ENCODE results near the gene MCF2.

DNA sequence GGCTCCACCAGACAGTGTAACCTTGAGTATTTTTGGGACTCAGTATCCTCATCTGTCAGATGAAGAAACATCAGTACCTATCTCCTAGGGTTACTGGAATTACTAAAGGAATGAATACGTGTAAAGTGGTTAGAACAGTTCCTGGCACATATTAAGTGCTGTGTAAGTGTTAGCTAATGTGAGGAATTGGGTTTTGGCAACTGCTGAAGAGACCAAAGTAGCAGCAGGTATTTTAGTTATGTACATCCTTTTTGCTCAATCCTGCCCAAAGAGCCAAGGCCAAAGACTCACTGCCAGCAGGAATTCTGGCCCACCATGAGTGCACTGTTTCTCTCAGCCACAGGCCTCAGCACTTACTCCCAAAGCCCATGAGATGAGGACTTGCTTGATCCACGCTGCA is 16.7 kb upstream of the MCF2 start:
- TF ChIP-seq EZH2 (IDR thresholded peaks at IDR 0.05; ENCODE audit: low read length, unreplicated experiment): no peak
- TF ChIP-seq CTCF (conservative IDR thresholded peaks at IDR 0.05; ENCODE audit: low read depth, low read length): no peak
- TF ChIP-seq EZH2phosphoT487 (IDR thresholded peaks at IDR 0.05; ENCODE audit: borderline replicate concordance, low read length): no peak

Measured in PC-3 (cell line).